ENCODE results near the gene COL4A6. TPM values are rescaled to one million over a fixed set of nuclear protein-coding genes. Genes with fewer than 3 reads are reported as not detected.
A peak's percentile ranks its signal among the peaks of the same experiment; 100 is the strongest.
"Not testable (repeated sequence)": the region's sequence is repeated elsewhere in the genome, so short reads cannot be mapped to it uniquely, and the experiment has no call there.

Gene COL4A6
- total and polyA plus RNA-seq, 4 donors = 10.7 to 39.4 (median 12.1) TPM

GRCh38 chrX:108415891-108416290, 22.3 kb downstream of the COL4A6 start:
- Histone ChIP-seq H3K27me3 (ENCODE audit: control insufficient read depth, insufficient read depth, low read length) (no peaks in the 10 kb centered on the region), H3K27ac (ENCODE audit: low read depth, low read length) (no peak overlapping the region), H3K4me3 (ENCODE audit: low read depth, low read length) (no peak overlapping the region), H3K9me3 (ENCODE audit: control insufficient read depth, insufficient read depth, low read length) (no peaks in the 10 kb centered on the region), H3K4me1 (ENCODE audit: control insufficient read depth, insufficient read depth, low read length) (no peaks in the 10 kb centered on the region), H3K36me3 (ENCODE audit: control insufficient read depth, insufficient read depth, low read length) (no peaks in the 10 kb centered on the region)
- 40% methylated on average over 1 of the region's 2 CpGs for WGBS (ENCODE audit: insufficient coverage)
- DNase-seq (ENCODE audit: low read depth in 4 of 6, low spot score in 6 of 6) = peak in 2 of 6 donors; percentile 5 to 32

- no CpG with 5 or more reads among the region's 1 CpG for WGBS (ENCODE audit: insufficient coverage)
- Histone ChIP-seq H3K27me3 (ENCODE audit: control insufficient read depth, insufficient read depth, low read length) (no peaks in the 10 kb centered on the region), H3K4me1 (ENCODE audit: control insufficient read depth, insufficient read depth, low read length) (no peaks in the 10 kb centered on the region), H3K9me3 (ENCODE audit: control insufficient read depth, insufficient read depth, low read length) (no peaks in the 10 kb centered on the region), H3K27ac (ENCODE audit: low read depth, low read length) (no peak overlapping the region), H3K4me3 (ENCODE audit: low read depth, low read length) (no peak overlapping the region), H3K36me3 (ENCODE audit: control insufficient read depth, insufficient read depth, low read length) (no peaks in the 10 kb centered on the region)
- no peak for DNase-seq (ENCODE audit: low read depth in 4 of 6, low spot score in 6 of 6)
These were observed 23.1 kb downstream of the COL4A6 start for GRCh38 chrX:108415146-108415545.

GRCh38 chrX:108412783-108413182, 25.4 kb downstream of the COL4A6 start:
- Histone ChIP-seq H3K4me3 (ENCODE audit: low read depth, low read length) (no peak overlapping the region), H3K36me3 (ENCODE audit: control insufficient read depth, insufficient read depth, low read length) (no peaks in the 10 kb centered on the region), H3K9me3 (ENCODE audit: control insufficient read depth, insufficient read depth, low read length) (no peaks in the 10 kb centered on the region), H3K27ac (ENCODE audit: low read depth, low read length) (no peak overlapping the region), H3K27me3 (ENCODE audit: control insufficient read depth, insufficient read depth, low read length) (no peaks in the 10 kb centered on the region), H3K4me1 (ENCODE audit: control insufficient read depth, insufficient read depth, low read length) (no peaks in the 10 kb centered on the region)
- DNase-seq (ENCODE audit: low read depth in 4 of 6, low spot score in 6 of 6) = no peak

- H3K27me3 ChIP-seq (ENCODE audit: control insufficient read depth, insufficient read depth, low read length) = peaks cover 4% of the 10 kb centered on the region
- no peak overlapping the region for H3K4me3 ChIP-seq (ENCODE audit: low read depth, low read length)
- no CpG with 5 or more reads among the region's 1 CpG for WGBS (ENCODE audit: insufficient coverage)
- H3K36me3 ChIP-seq (ENCODE audit: control insufficient read depth, insufficient read depth, low read length) = no peaks in the 10 kb centered on the region
- no peaks in the 10 kb centered on the region for H3K9me3 ChIP-seq (ENCODE audit: control insufficient read depth, insufficient read depth, low read length)
- DNase-seq (ENCODE audit: low read depth in 4 of 6, low spot score in 6 of 6) = peak in 2 of 6 donors; percentile 8 to 29
- H3K4me1 ChIP-seq (ENCODE audit: control insufficient read depth, insufficient read depth, low read length) = no peaks in the 10 kb centered on the region
- H3K27ac ChIP-seq (ENCODE audit: low read depth, low read length) = no peak overlapping the region
These were observed 38.6 kb downstream of the COL4A6 start for GRCh38 chrX:108399418-108400165.

- no peaks in the 10 kb centered on the region for H3K36me3 ChIP-seq (ENCODE audit: control insufficient read depth, insufficient read depth, low read length)
These were observed 40.4 kb downstream of the COL4A6 start for GRCh38 chrX:108397627-108398391.

GRCh38 chrX:108396986-108397385, 41.2 kb downstream of the COL4A6 start:
- no peak overlapping the region for H3K4me3 ChIP-seq (ENCODE audit: low read depth, low read length)
- no peaks in the 10 kb centered on the region for H3K36me3 ChIP-seq (ENCODE audit: control insufficient read depth, insufficient read depth, low read length)
- H3K27ac ChIP-seq (ENCODE audit: low read depth, low read length) = no peak overlapping the region
- no CpG with 5 or more reads among the region's 1 CpG for WGBS (ENCODE audit: insufficient coverage)
- no peak for DNase-seq (ENCODE audit: low read depth in 4 of 6, low spot score in 6 of 6)
- H3K9me3 ChIP-seq (ENCODE audit: control insufficient read depth, insufficient read depth, low read length) = no peaks in the 10 kb centered on the region
- peaks cover 4% of the 10 kb centered on the region for H3K27me3 ChIP-seq (ENCODE audit: control insufficient read depth, insufficient read depth, low read length)
- H3K4me1 ChIP-seq (ENCODE audit: control insufficient read depth, insufficient read depth, low read length) = no peaks in the 10 kb centered on the region

More at GRCh38 chrX:108397627-108398391, 40.4 kb downstream of the COL4A6 start:
- WGBS (ENCODE audit: insufficient coverage) = 79% methylated on average over 3 of the region's 6 CpGs
- no peak for DNase-seq (ENCODE audit: low read depth in 4 of 6, low spot score in 6 of 6)
- H3K4me1 ChIP-seq (ENCODE audit: control insufficient read depth, insufficient read depth, low read length) = no peaks in the 10 kb centered on the region
- no peak overlapping the region for H3K4me3 ChIP-seq (ENCODE audit: low read depth, low read length)
- no peak overlapping the region for H3K27ac ChIP-seq (ENCODE audit: low read depth, low read length)
- peaks cover 4% of the 10 kb centered on the region for H3K27me3 ChIP-seq (ENCODE audit: control insufficient read depth, insufficient read depth, low read length)
- no peaks in the 10 kb centered on the region for H3K9me3 ChIP-seq (ENCODE audit: control insufficient read depth, insufficient read depth, low read length)

- no peak overlapping the region for H3K4me3 ChIP-seq (ENCODE audit: low read depth, low read length)
- H3K27ac ChIP-seq (ENCODE audit: low read depth, low read length) = no peak overlapping the region
- H3K36me3 ChIP-seq (ENCODE audit: control insufficient read depth, insufficient read depth, low read length) = no peaks in the 10 kb centered on the region
- H3K27me3 ChIP-seq (ENCODE audit: control insufficient read depth, insufficient read depth, low read length) = peaks cover 4% of the 10 kb centered on the region
- no peaks in the 10 kb centered on the region for H3K9me3 ChIP-seq (ENCODE audit: control insufficient read depth, insufficient read depth, low read length)
- no peaks in the 10 kb centered on the region for H3K4me1 ChIP-seq (ENCODE audit: control insufficient read depth, insufficient read depth, low read length)
- 68% methylated on average over 4 of the region's 6 CpGs for WGBS (ENCODE audit: insufficient coverage)
- DNase-seq (ENCODE audit: low read depth in 4 of 6, low spot score in 6 of 6) = no peak
These were observed 41.9 kb downstream of the COL4A6 start for GRCh38 chrX:108396188-108396891.

GRCh38 chrX:108390976-108391717, 47.1 kb downstream of the COL4A6 start:
- not testable (repeated sequence) for H3K36me3 ChIP-seq (ENCODE audit: control insufficient read depth, insufficient read depth, low read length); H3K4me3 ChIP-seq (ENCODE audit: low read depth, low read length); H3K27ac ChIP-seq (ENCODE audit: low read depth, low read length); DNase-seq (ENCODE audit: low read depth in 4 of 6, low spot score in 6 of 6); H3K27me3 ChIP-seq (ENCODE audit: control insufficient read depth, insufficient read depth, low read length); H3K4me1 ChIP-seq (ENCODE audit: control insufficient read depth, insufficient read depth, low read length); H3K9me3 ChIP-seq (ENCODE audit: control insufficient read depth, insufficient read depth, low read length)
- WGBS (ENCODE audit: insufficient coverage) = 63% methylated on average over 7 of the region's 9 CpGs

- Histone ChIP-seq H3K9me3 (ENCODE audit: control insufficient read depth, insufficient read depth, low read length) (peaks cover 2% of the 10 kb centered on the region), H3K4me3 (ENCODE audit: low read depth, low read length) (no peak overlapping the region), H3K36me3 (ENCODE audit: control insufficient read depth, insufficient read depth, low read length) (no peaks in the 10 kb centered on the region), H3K27ac (ENCODE audit: low read depth, low read length) (no peak overlapping the region), H3K4me1 (ENCODE audit: control insufficient read depth, insufficient read depth, low read length) (no peaks in the 10 kb centered on the region), H3K27me3 (ENCODE audit: control insufficient read depth, insufficient read depth, low read length) (no peaks in the 10 kb centered on the region)
- no CpG with 5 or more reads among the region's 1 CpG for WGBS (ENCODE audit: insufficient coverage)
- DNase-seq (ENCODE audit: low read depth in 4 of 6, low spot score in 6 of 6) = no peak
These were observed 53.4 kb downstream of the COL4A6 start for GRCh38 chrX:108384783-108385182.

Measured in spinal cord (tissue), 10 donors.